ENCODE measurements around the gene DENND1B. TPM values are rescaled to one million over a fixed set of nuclear protein-coding genes. Genes with fewer than 3 reads are reported as not detected.
"Not testable (repeated sequence)": the region's sequence is repeated elsewhere in the genome, so short reads cannot be mapped to it uniquely, and the experiment has no call there.

The DENND1B gene
- total RNA-seq, 2 experiments from 2014 or later = 11.8 to 13.3 TPM

- Mint-ChIP-seq H3K36me3 (peaks cover 6% of the 10 kb centered on the region), H3K4me3 (no peak overlapping the region), H3K4me1 (no peaks in the 10 kb centered on the region), H3K9me3 (no peaks in the 10 kb centered on the region), H3K27me3 (no peaks in the 10 kb centered on the region), H3K27ac (no peak overlapping the region)
- no peak for DNase-seq
These were observed 215.6 kb downstream of the DENND1B start for GRCh38 chr1:197559655-197560054.

GRCh38 chr1:197559244-197559643 lies 216.0 kb downstream of the DENND1B start:
- H3K27me3 Mint-ChIP-seq = no peaks in the 10 kb centered on the region
- H3K4me1 Mint-ChIP-seq = no peaks in the 10 kb centered on the region
- no peaks in the 10 kb centered on the region for H3K9me3 Mint-ChIP-seq
- no peak for DNase-seq
- no peak overlapping the region for H3K4me3 Mint-ChIP-seq
- H3K36me3 Mint-ChIP-seq = peaks cover 6% of the 10 kb centered on the region
- no peak overlapping the region for H3K27ac Mint-ChIP-seq

- H3K4me1 Mint-ChIP-seq = no peaks in the 10 kb centered on the region
- no peak overlapping the region for H3K27ac Mint-ChIP-seq
- no peak overlapping the region for H3K4me3 Mint-ChIP-seq
- DNase-seq = no peak
- H3K36me3 Mint-ChIP-seq = no peaks in the 10 kb centered on the region
- H3K27me3 Mint-ChIP-seq = no peaks in the 10 kb centered on the region
- H3K9me3 Mint-ChIP-seq = no peaks in the 10 kb centered on the region
These were observed 218.0 kb downstream of the DENND1B start for GRCh38 chr1:197557302-197557701.

DNA sequence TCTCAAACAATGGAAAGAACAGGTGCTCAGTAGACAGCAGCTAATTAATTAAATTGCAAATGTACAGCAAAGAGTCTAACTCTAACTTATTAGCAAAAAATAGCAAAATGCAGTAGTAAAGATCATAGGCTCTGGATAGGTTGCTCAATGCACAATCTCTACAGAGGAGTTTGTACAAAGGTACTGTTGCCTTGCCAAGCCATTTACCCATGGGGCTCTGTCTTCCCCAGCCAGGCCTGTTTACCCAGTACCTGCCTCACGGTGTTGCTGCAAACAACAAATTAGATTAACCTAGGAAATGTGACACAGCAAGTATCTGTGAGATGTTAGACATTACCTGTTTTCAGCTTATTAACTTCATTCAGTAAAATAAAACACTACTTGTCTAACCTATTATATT lies 222.0 kb downstream of the DENND1B start:
- DNase-seq = no peak
- no peaks in the 10 kb centered on the region for H3K36me3 Mint-ChIP-seq
- no peaks in the 10 kb centered on the region for H3K9me3 Mint-ChIP-seq
- no peaks in the 10 kb centered on the region for H3K27me3 Mint-ChIP-seq
- H3K4me1 Mint-ChIP-seq = no peaks in the 10 kb centered on the region
- H3K4me3 Mint-ChIP-seq = no peak overlapping the region
- no peak overlapping the region for H3K27ac Mint-ChIP-seq

GRCh38 chr1:197546989-197547388 lies 228.3 kb downstream of the DENND1B start:
- Mint-ChIP-seq H3K4me1 (no peaks in the 10 kb centered on the region), H3K36me3 (peaks cover 3% of the 10 kb centered on the region), H3K4me3 (no peak overlapping the region), H3K27me3 (no peaks in the 10 kb centered on the region), H3K9me3 (no peaks in the 10 kb centered on the region), H3K27ac (no peak overlapping the region)
- no peak for DNase-seq

DNA sequence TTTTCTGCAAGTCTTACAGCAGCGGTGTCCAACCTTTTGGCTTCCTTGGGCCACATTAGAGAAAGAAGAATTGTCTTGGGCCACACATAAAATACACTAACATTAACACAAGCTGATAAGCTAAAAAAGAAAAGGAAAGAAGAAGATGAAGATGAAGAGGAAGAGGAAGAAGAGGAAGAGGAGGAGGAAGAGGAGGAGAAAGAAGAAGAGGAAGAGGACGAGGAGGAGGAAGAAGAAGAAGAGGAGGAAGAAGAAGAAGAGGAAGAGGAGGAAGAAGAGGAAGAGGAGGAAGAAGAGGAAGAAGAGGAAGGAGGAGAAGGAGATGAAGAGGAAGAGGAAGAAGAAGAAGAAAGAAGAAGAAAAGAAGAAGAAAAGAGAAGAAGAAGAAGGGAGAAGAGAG lies 230.7 kb downstream of the DENND1B start:
- H3K9me3 Mint-ChIP-seq = no peaks in the 10 kb centered on the region
- no peaks in the 10 kb centered on the region for H3K4me1 Mint-ChIP-seq
- no peak overlapping the region for H3K4me3 Mint-ChIP-seq
- peaks cover 3% of the 10 kb centered on the region for H3K36me3 Mint-ChIP-seq
- DNase-seq = no peak
- no peaks in the 10 kb centered on the region for H3K27me3 Mint-ChIP-seq
- H3K27ac Mint-ChIP-seq = no peak overlapping the region

GRCh38 chr1:197544130-197544529 lies 231.2 kb downstream of the DENND1B start:
- no peaks in the 10 kb centered on the region for H3K27me3 Mint-ChIP-seq
- no peaks in the 10 kb centered on the region for H3K9me3 Mint-ChIP-seq
- H3K27ac Mint-ChIP-seq = no peak overlapping the region
- no peak overlapping the region for H3K4me3 Mint-ChIP-seq
- no peaks in the 10 kb centered on the region for H3K4me1 Mint-ChIP-seq
- DNase-seq = no peak
- peaks cover 3% of the 10 kb centered on the region for H3K36me3 Mint-ChIP-seq

GRCh38 chr1:197541411-197541810 lies 233.9 kb downstream of the DENND1B start:
- no peaks in the 10 kb centered on the region for H3K27me3 Mint-ChIP-seq
- H3K9me3 Mint-ChIP-seq = no peaks in the 10 kb centered on the region
- H3K4me3 Mint-ChIP-seq = no peak overlapping the region
- H3K4me1 Mint-ChIP-seq = no peaks in the 10 kb centered on the region
- no peak overlapping the region for H3K27ac Mint-ChIP-seq
- DNase-seq = no peak
- peaks cover 3% of the 10 kb centered on the region for H3K36me3 Mint-ChIP-seq

DNA sequence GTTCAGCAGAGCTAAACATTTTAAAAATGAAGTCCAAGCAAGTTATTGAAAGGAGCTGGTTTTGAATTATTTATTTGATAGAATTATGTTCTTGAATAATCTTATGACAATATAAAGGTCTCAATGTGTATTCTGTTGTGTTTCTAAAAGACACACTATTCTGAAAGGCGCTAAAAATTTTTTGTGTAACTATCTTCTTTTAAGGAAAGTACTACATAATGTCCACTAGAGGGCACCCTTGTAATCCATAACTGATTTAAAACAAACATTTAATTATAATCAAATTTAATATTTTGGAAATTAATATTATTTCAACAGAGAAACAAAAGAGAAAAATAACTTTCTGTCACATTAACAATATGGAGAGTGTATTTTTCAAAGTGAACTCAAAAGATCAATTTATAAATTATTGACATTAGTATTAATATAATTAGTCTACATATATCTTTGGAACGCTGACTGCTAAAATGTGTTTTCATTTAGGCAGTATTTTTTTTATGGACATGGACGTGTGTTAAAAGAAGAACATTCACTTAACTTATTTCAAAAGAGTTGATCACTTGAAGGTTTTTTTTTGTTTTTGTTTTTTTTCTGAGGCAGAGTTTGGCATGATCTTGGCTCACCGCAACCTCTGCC lies 248.4 kb downstream of the DENND1B start:
- H3K9me3 Mint-ChIP-seq = no peaks in the 10 kb centered on the region
- no peaks in the 10 kb centered on the region for H3K4me1 Mint-ChIP-seq
- H3K36me3 Mint-ChIP-seq = no peaks in the 10 kb centered on the region
- no peak for DNase-seq
- H3K4me3 Mint-ChIP-seq = no peak overlapping the region
- no peaks in the 10 kb centered on the region for H3K27me3 Mint-ChIP-seq
- no peak overlapping the region for H3K27ac Mint-ChIP-seq

DNA sequence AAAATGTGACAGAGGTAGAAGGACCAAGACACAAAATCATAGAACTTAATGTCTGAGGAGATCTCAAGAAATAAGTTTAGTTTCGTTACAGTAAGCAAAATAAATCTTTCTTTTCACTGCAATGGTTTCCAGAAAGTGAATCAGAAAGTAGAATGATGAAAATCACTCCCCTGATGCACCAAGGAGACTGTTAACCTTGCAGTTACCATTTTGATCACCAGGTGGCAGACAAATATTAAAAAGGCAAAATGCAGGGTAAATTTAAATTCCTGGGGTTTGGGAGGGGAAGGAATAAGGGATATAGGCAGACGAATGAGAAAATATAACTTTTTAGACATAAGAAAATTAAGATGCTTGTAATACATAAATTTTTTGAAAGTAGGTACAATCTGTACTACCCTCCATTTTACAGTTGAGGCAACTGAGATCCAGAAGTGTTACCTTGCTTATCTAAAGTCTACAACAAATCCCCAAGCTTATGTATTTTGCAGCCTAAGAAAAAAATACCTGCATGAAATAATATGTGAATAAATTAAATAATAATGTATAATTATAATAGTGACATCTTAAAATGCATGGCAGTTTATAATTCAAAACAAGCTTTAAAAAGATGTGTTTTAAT lies 254.1 kb downstream of the DENND1B start:
- no peak for DNase-seq
- no peak overlapping the region for H3K27ac Mint-ChIP-seq
- peaks cover 5% of the 10 kb centered on the region for H3K4me1 Mint-ChIP-seq
- H3K27me3 Mint-ChIP-seq = no peaks in the 10 kb centered on the region
- no peaks in the 10 kb centered on the region for H3K9me3 Mint-ChIP-seq
- no peaks in the 10 kb centered on the region for H3K36me3 Mint-ChIP-seq
- no peak overlapping the region for H3K4me3 Mint-ChIP-seq

DNA sequence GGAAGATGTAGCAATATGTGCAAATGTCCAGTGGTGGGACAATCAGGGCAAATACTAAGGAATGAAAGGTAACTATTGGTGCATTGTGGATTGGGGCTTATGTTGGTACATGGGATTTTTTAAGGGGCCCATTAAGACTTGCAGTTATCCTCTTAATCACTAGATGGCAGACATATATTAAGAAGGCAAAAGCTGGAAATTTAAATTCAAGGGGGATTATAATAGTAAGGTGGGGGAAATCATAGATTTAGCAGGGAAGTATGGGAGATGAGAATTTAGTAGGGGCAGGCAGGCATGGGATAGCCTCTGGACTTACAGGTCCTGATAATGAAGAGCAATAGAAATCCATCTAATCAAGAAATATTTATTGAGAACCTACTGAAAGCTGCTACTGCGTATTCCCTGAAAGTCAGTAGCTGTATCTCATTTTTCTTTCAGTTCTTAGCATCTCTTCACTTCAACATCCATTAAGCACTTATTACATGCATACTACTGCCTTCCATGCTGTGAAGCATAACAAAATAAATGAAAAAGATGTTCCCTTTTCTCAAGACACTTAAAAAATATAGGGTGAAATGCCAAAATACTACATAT lies 255.4 kb downstream of the DENND1B start:
- no peaks in the 10 kb centered on the region for H3K27me3 Mint-ChIP-seq
- peaks cover 5% of the 10 kb centered on the region for H3K4me1 Mint-ChIP-seq
- no peaks in the 10 kb centered on the region for H3K9me3 Mint-ChIP-seq
- H3K36me3 Mint-ChIP-seq = no peaks in the 10 kb centered on the region
- no peak for DNase-seq
- H3K27ac Mint-ChIP-seq = no peak overlapping the region
- H3K4me3 Mint-ChIP-seq = no peak overlapping the region

DNA sequence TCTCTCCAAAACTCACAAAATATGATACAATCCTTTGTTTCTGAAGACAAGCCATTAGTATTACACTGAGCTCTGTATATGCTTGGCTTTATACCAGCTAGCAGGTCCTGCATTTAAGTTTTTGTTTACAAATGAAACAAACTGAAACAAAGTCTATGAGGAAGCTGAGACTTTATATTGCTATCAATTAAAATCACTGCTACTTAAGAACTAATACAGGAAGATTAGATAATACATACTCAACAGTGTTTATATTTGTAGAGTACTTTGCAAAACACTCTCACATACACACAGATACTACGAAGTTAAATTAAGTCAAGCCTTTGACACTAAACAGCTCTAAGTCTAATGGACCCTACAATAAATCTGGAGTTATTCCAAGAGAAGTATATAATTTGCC lies 259.9 kb downstream of the DENND1B start:
- H3K27me3 Mint-ChIP-seq = no peaks in the 10 kb centered on the region
- no peak for DNase-seq
- peaks cover 6% of the 10 kb centered on the region for H3K36me3 Mint-ChIP-seq
- H3K9me3 Mint-ChIP-seq = no peaks in the 10 kb centered on the region
- H3K4me1 Mint-ChIP-seq = no peaks in the 10 kb centered on the region
- no peak overlapping the region for H3K27ac Mint-ChIP-seq
- H3K4me3 Mint-ChIP-seq = no peak overlapping the region

DNA sequence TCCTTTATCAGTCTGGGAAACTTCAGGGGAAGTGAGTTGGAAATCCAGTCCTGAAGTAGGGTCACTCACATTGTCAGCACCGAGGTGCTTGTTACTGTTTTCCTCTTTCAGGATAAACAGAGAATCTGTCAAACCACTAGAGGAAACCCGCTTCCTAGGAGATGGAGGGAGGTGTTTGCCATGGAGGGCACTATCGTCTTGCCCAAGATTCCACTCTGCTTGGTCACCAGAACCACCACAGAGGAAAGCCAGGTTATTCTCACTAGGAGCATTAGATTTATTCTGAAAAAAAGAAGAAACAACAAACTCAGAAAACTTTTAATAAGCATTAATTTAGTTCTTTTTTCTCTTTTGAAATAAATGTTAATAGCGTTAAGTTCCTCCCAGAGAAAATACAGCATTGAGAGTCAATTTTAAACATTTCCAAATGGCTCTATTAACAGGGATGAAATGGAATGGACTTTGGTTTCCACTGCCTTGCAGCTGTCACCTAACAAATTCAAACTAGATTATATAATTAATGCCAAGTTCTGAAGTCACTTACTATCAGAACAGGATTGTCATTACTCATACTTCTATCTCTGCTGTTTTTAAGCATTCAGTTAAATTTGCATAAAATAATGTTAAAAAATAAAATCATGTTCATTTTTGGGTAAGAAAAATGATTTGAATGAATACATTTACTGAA lies 264.4 kb downstream of the DENND1B start:
- Mint-ChIP-seq H3K9me3 (no peaks in the 10 kb centered on the region), H3K4me1 (no peaks in the 10 kb centered on the region), H3K27ac (no peak overlapping the region), H3K4me3 (no peak overlapping the region), H3K36me3 (peaks cover 8% of the 10 kb centered on the region), H3K27me3 (no peaks in the 10 kb centered on the region)
- no peak for DNase-seq

DNA sequence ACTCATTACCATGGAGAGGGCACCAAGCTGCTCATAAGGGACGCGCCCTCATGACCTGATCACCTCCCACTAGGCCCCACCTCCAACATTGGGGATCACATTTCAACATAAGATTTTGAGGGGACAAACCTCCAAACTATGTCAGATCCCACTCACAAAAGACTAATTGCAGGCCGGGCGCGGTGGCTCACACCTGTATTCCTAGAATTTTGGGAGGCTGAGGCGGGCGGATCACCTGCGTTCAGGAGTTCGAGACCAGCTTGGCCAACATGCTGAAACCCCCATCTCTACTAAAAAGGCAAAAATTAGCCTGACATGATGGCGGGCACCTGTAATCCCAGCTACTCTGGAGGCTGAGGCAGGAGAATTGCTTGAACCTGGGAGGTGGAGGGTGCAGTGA lies 278.6 kb downstream of the DENND1B start:
- H3K27me3 Mint-ChIP-seq = no peaks in the 10 kb centered on the region
- DNase-seq = no peak
- H3K36me3 Mint-ChIP-seq = no peaks in the 10 kb centered on the region
- no peak overlapping the region for H3K4me3 Mint-ChIP-seq
- H3K4me1 Mint-ChIP-seq = no peaks in the 10 kb centered on the region
- H3K9me3 Mint-ChIP-seq = no peaks in the 10 kb centered on the region
- H3K27ac Mint-ChIP-seq = no peak overlapping the region

- H3K36me3 Mint-ChIP-seq, H3K9me3 Mint-ChIP-seq, H3K27me3 Mint-ChIP-seq, DNase-seq, H3K4me3 Mint-ChIP-seq, H3K27ac Mint-ChIP-seq, H3K4me1 Mint-ChIP-seq: not testable (repeated sequence)
These were observed 283.8 kb downstream of the DENND1B start for GRCh38 chr1:197491505-197491904.
